H1 (cell line): Measurements from ENCODE around the gene TMEM222. TPM values are rescaled to one million over a fixed set of nuclear protein-coding genes. Genes with fewer than 3 reads are reported as not detected.

Source experiments
- CTCF ChIA-PET: fragments of 300-600 bp; sonication (Branson Sonifier 250); formaldehyde crosslinking; loops from one replicate; lab custom pipeline; 2021; ENCODE audit not compliant: partially characterized antibody; lab: Charles Lee
- POLR2A ChIA-PET: fragments of 300-600 bp; sonication (Branson Sonifier 250); formaldehyde crosslinking; loops from one replicate; lab custom pipeline; 2021; ENCODE audit warnings: inconsistent platforms; ENCODE audit not compliant: partially characterized antibody; lab: Charles Lee
- DNase-seq, 2 experiments: peaks; one replicate each; pipeline versions ENCODE4 v3.0.0 to v3.0.0-alpha.2; 2010 to 2022; ENCODE audit warnings: low spot score in 2 of 2, low read depth in 1 of 2, mixed read lengths in 1 of 2
- FAIRE-seq: peaks from 2 replicates; lab custom pipeline; 2011; peaks lifted over from hg19 to GRCh38; lab: Jason Lieb, UNC
- H2AFZ ChIP-seq: 2 replicates; pipeline ENCODE4 v1.8.1; 2012; ENCODE audit warnings: low read length, inconsistent platforms
- H2AK5ac ChIP-seq: 2 replicates; pipeline ENCODE4 v1.6.1; 2013; ENCODE audit warnings: low read depth, low read length
- H2BK120ac ChIP-seq: replicated peaks from 2 replicates; pipeline ENCODE3; 2013; ENCODE audit warnings: low read depth, low read length, inconsistent platforms
- H2BK12ac ChIP-seq: 2 replicates; pipeline ENCODE4 v1.6.1; 2013; ENCODE audit warnings: low read depth, low read length
- H2BK15ac ChIP-seq: 2 replicates; pipeline ENCODE4 v1.6.1; 2013; ENCODE audit warnings: low read length
- H2BK20ac ChIP-seq: 2 replicates; pipeline ENCODE4 v1.6.1; 2013; ENCODE audit warnings: low read length
- H2BK5ac ChIP-seq: 2 replicates; pipeline ENCODE4 v1.6.1; 2013; ENCODE audit warnings: low read depth, low read length
- H3K14ac ChIP-seq: 2 replicates; pipeline ENCODE4 v1.6.1; 2013; ENCODE audit warnings: inconsistent platforms; ENCODE audit not compliant: insufficient read length
- H3K18ac ChIP-seq: 2 replicates; pipeline ENCODE4 v1.6.1; 2013; ENCODE audit warnings: low read length; ENCODE audit errors: extremely low read depth
- H3K23ac ChIP-seq: 2 replicates; pipeline ENCODE4 v1.6.1; 2013; ENCODE audit warnings: inconsistent platforms; ENCODE audit not compliant: insufficient read length
- H3K23me2 ChIP-seq: 2 replicates; pipeline ENCODE4 v1.6.1; 2013; ENCODE audit warnings: low read depth, low read length
- H3K27ac ChIP-seq: 2 replicates; pipeline ENCODE4 v1.6.1; 2011; ENCODE audit warnings: low read depth, low read length, inconsistent platforms
- H3K27me3 ChIP-seq, 4 experiments: replicated peaks in 1 of 4; 1 replicate in 1 of 4; 2 replicates in 3 of 4; pipeline versions ENCODE4 v1.6.1 to v1.8.1; 2011 to 2013; ENCODE audit warnings: low read length in 3 of 4, mild to moderate bottlenecking in 3 of 4, inconsistent platforms in 2 of 4, mixed read lengths in 2 of 4, moderate library complexity in 1 of 4; ENCODE audit not compliant: control insufficient read depth in 3 of 4, insufficient read depth in 3 of 4; ENCODE audit errors: extremely low read depth in 1 of 4
- H3K36me3 ChIP-seq, 4 experiments: 2 replicates each; pipeline versions ENCODE4 v1.6.1 to v1.8.1; 2011 to 2013; ENCODE audit warnings: mild to moderate bottlenecking in 4 of 4, low read length in 3 of 4, moderate library complexity in 2 of 4, control low read depth in 1 of 4, inconsistent platforms in 1 of 4; ENCODE audit not compliant: insufficient read depth in 4 of 4, control insufficient read depth in 2 of 4
- H3K4ac ChIP-seq: replicated peaks from 2 replicates; pipeline ENCODE3; 2013; ENCODE audit warnings: low read length, low read depth, mixed read lengths, inconsistent platforms; ENCODE audit not compliant: insufficient read length
- H3K4me1 ChIP-seq, 4 experiments: replicated peaks in 1 of 4; 1 replicate in 1 of 4; 2 replicates in 3 of 4; pipeline versions ENCODE4 v1.6.1 to v1.8.1; 2011 to 2013; ENCODE audit warnings: low read length in 3 of 4, inconsistent platforms in 2 of 4, mixed read lengths in 1 of 4; ENCODE audit not compliant: insufficient read depth in 4 of 4, control insufficient read depth in 3 of 4
- H3K4me2 ChIP-seq, 2 experiments: 2 replicates each; pipeline versions ENCODE4 v1.6.1 to v1.8.1; 2011 to 2013; ENCODE audit warnings: low read depth in 2 of 2, low read length in 2 of 2, control low read depth in 1 of 2, inconsistent platforms in 1 of 2, mild to moderate bottlenecking in 1 of 2; ENCODE audit not compliant: insufficient read depth in 1 of 2
- H3K4me3 ChIP-seq, 4 experiments: fragments of 200-600, 300-600 bp in 1 of 4; sonication (generic), shearing (Covaris generic), sonication (Bioruptor Twin) in 1 of 4; 2 replicates each; pipeline versions ENCODE4 v1.5.1 to v1.8.1; 2011 to 2016; ENCODE audit warnings: low read length in 4 of 4, low read depth in 3 of 4, control low read depth in 2 of 4, inconsistent platforms in 2 of 4, mild to moderate bottlenecking in 2 of 4, mixed read lengths in 1 of 4, moderate library complexity in 1 of 4; ENCODE audit not compliant: insufficient read depth in 2 of 4; ENCODE audit errors: extremely low read depth in 1 of 4
- H3K56ac ChIP-seq: replicated peaks from 2 replicates; pipeline ENCODE3; 2013; ENCODE audit warnings: low read depth, mild to moderate bottlenecking, mixed read lengths, low read length, inconsistent platforms; ENCODE audit not compliant: insufficient read length
- H3K79me1 ChIP-seq: 2 replicates; pipeline ENCODE4 v1.6.1; 2013; ENCODE audit warnings: low read depth, low read length, control low read depth
- H3K79me2 ChIP-seq, 2 experiments: 2 replicates each; pipeline versions ENCODE4 v1.6.1 to v1.8.1; 2012 to 2013; ENCODE audit warnings: low read length in 2 of 2, mild to moderate bottlenecking in 2 of 2, inconsistent platforms in 1 of 2; ENCODE audit not compliant: insufficient read depth in 2 of 2, control insufficient read depth in 1 of 2
- H3K9ac ChIP-seq, 4 experiments: replicated peaks in 1 of 4; 1 replicate in 1 of 4; 2 replicates in 3 of 4; pipeline versions ENCODE4 v1.6.1 to v1.8.1; 2011 to 2013; ENCODE audit warnings: low read depth in 3 of 4, low read length in 3 of 4, control low read depth in 2 of 4, mild to moderate bottlenecking in 2 of 4, moderate library complexity in 2 of 4, inconsistent platforms in 1 of 4; ENCODE audit errors: extremely low read depth in 1 of 4
- H3K9me3 ChIP-seq, 2 experiments: 2 replicates each; pipeline versions ENCODE4 v1.6.1 to v1.8.1; 2012 to 2013; ENCODE audit warnings: mild to moderate bottlenecking in 2 of 2, moderate library complexity in 2 of 2, control low read depth in 1 of 2, inconsistent platforms in 1 of 2, low read depth in 1 of 2, low read length in 1 of 2, mixed read lengths in 1 of 2; ENCODE audit not compliant: insufficient read depth in 2 of 2
- H4K20me1 ChIP-seq, 2 experiments: replicated peaks in 1 of 2; 2 replicates each; pipeline versions ENCODE3 to v1.8.1; 2011 to 2013; ENCODE audit warnings: inconsistent platforms in 2 of 2, low read length in 2 of 2, mild to moderate bottlenecking in 1 of 2; ENCODE audit not compliant: insufficient read depth in 2 of 2, control insufficient read depth in 1 of 2
- H4K5ac ChIP-seq: 2 replicates; pipeline ENCODE4 v1.6.1; 2013; ENCODE audit warnings: low read length, low read depth, mixed read lengths, inconsistent platforms; ENCODE audit not compliant: insufficient read length
- H4K8ac ChIP-seq: 2 replicates; pipeline ENCODE4 v1.8.0; 2013; ENCODE audit warnings: mild to moderate bottlenecking, moderate library complexity, low read length, inconsistent platforms; ENCODE audit not compliant: insufficient read depth; ENCODE audit errors: extremely low read depth
- H4K91ac ChIP-seq: replicated peaks from 2 replicates; pipeline ENCODE3; 2013; ENCODE audit warnings: low read length, mixed read lengths, inconsistent platforms; ENCODE audit not compliant: insufficient read length
- ASH2L ChIP-seq: fragments of 200-600, 300-600 bp; sonication (generic); IDR thresholded peaks from one replicate; pipeline ENCODE4 v1.7.1; 2017; ENCODE audit warnings: low read length
- CBX5 ChIP-seq: fragments of 300-800, 300-1000 bp; sonication (generic); IDR thresholded peaks from 2 replicates; pipeline ENCODE4 v1.7.1; 2016; ENCODE audit warnings: antibody characterized with exemption, low read length, low read depth
- CHD2 ChIP-seq: IDR thresholded peaks from 2 replicates; pipeline ENCODE4 v1.6.1; 2012; ENCODE audit warnings: low read length, improper control_type of control experiment
- EGR1 ChIP-seq: IDR thresholded peaks from 2 replicates; pipeline ENCODE4 v1.6.1; 2011; ENCODE audit warnings: low read depth, low read length, borderline replicate concordance
- GABPA ChIP-seq: IDR thresholded peaks from 2 replicates; pipeline ENCODE4 v1.6.1; 2011; ENCODE audit warnings: mild to moderate bottlenecking, low read length, moderate library complexity, borderline replicate concordance; ENCODE audit not compliant: insufficient read depth
- RFX5 ChIP-seq: IDR thresholded peaks from 2 replicates; pipeline ENCODE4 v1.6.1; 2011; ENCODE audit warnings: low read depth, low read length, improper control_type of control experiment, borderline replicate concordance
- RXRA ChIP-seq: IDR thresholded peaks from 2 replicates; pipeline ENCODE4 v1.6.1; 2011; ENCODE audit warnings: low read depth, mild to moderate bottlenecking, low read length, moderate library complexity; ENCODE audit not compliant: insufficient read depth
- SP1 ChIP-seq: IDR thresholded peaks from 2 replicates; pipeline ENCODE4 v1.6.1; 2011; ENCODE audit warnings: low read depth, low read length
- SP2 ChIP-seq: IDR thresholded peaks from 2 replicates; pipeline ENCODE4 v1.6.1; 2012; ENCODE audit warnings: mild to moderate bottlenecking, low read length, inconsistent platforms
- TBP ChIP-seq: IDR thresholded peaks from 2 replicates; pipeline ENCODE4 v1.6.1; 2011; ENCODE audit warnings: low read depth, low read length, improper control_type of control experiment
- WGBS, 2 experiments: shearing (Covaris generic) in 1 of 2; methylation state at CpG; one replicate each; pipeline versions ENCODE4 v1.1.6 to v1.1.7; 2013 to 2015; ENCODE audit warnings: low lambda C conversion rate in 2 of 2, mixed read lengths in 2 of 2, inconsistent platforms in 1 of 2, low coverage in 1 of 2, missing lambda C conversion rate in 1 of 2; ENCODE audit not compliant: insufficient replicate concordance in 2 of 2, insufficient coverage in 1 of 2, insufficient read length in 1 of 2; ENCODE audit errors: extremely low coverage in 1 of 2, missing lambda C conversion rate in 1 of 2; 5-methylcytosine and 5-hydroxymethylcytosine counted together
- polyA plus RNA-seq, 7 experiments: library from polyadenylated mRNA; depleted of rRNA in 3 of 7; stranded (reverse) in 5 of 7; unstranded in 2 of 7; fragments of >200 nt in 5 of 7; fragments of 200-250 nt in 2 of 7; gene quantifications; 1 replicate in 5 of 7; 2 replicates in 1 of 7; 4 replicates in 1 of 7; pipeline versions ENCODE4 v1.2.1 to v1.2.3, GENCODE V29; 2011 to 2013; ENCODE audit warnings: missing spikeins in 2 of 7, mixed read lengths in 2 of 7
- total RNA-seq: library from RNA; stranded (reverse); fragmentation: NEBNext Ultra II Directional; extraction: Animal tissue kit (Norgen Biotek cat#: 25700); gene quantifications from 2 replicates; pipeline ENCODE4 v1.2.1, GENCODE V29; 2021

TMEM222 gene
- total and polyA plus RNA-seq, 2 of the 8 experiments (the other 6 are each of a cell fraction or from before 2014, with no cell fraction given): 27.0 to 51.8 TPM

DNA sequence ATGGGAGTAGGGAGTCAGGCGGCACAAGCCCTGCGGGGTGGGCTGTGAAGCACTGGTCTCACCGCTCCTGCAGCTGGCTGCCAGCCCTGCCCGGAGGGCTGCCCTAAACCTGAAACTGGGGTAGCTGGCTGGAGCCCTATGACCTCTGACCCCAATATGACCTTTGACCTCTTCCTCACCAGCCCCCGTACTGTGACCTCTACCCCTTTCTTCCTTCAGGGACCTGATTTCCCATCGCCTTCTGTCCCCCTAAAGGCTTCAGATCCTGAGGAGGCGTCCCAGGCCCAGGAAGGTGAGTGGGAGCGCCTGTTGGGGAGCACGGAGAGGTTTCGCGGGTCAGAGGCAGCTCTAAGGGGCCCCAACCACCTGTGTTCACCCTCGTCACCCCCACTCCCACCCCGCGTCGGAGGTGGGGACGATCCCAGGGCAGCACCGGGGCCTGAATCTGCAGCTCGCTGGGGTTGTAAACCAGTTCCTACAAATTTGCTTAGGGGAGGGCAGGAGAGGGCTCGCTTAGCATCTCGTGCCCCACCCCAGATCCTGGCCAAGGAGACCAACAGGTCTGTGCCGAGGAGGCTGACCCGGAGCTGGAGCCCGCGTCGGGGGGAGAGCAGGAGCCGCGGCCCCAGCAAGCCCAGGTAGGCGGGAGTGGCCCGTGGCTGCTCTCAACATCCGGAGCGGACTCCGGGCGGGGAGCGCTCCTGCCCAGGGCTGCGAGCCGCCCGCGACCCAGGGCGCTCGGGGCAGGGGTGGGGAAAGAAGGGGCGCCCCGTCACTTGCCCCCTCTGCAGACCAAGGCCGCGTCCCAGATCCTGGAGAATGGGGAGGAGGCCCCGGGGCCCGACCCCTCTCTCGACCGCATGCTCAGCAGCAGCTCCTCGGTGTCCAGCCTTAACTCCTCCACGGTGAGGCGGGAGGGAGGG is 27.2 kb downstream of the TMEM222 start:
- 20% methylated on average over 26 of the region's 51 CpGs; no CpG with 5 or more reads in 1 of the 2 experiments for WGBS, 2 experiments
- Histone ChIP-seq H3K56ac (no peak overlapping the region), H4K20me1 (peaks cover 0 to 9% of the 10 kb centered on the region in 2 experiments), H3K36me3 (0 out of 8 replicates have a peak, but pooled peaks cover 0 to 3% (median 0%) of the 10 kb centered on the region in 4 experiments), H3K27ac (no peak overlapping the region), H3K23me2 (peaks cover 23% of the 10 kb centered on the region), H2BK5ac (peak overlapping the region; percentile 39; the same call in 1 of the 2 replicates), H3K4me3 (peak overlapping the region; percentile 47 to 63 (median 51)), H3K79me2 (peaks cover 0 to 4% of the 10 kb centered on the region in 2 experiments; a peak in 1 of 4 replicates), H3K14ac (no peak overlapping the region), H3K79me1 (no peaks in the 10 kb centered on the region), H2BK20ac (peak overlapping the region; percentile 3; the same call in 1 of the 2 replicates), H2BK120ac (no peak overlapping the region), H3K4me2 (peak overlapping the region; percentile 77 to 83), H3K9me3 (no peaks in the 10 kb centered on the region), H3K4me1 (peaks cover 0 to 20% (median 8%) of the 10 kb centered on the region in 4 experiments; a peak in 6 of 7 replicates), H3K18ac (peak overlapping the region; percentile 93), H3K9ac (peak overlapping the region in 2 of 4 experiments; percentile 13 to 37; a peak in 4 of 7 replicates), H2BK12ac (no peak overlapping the region), H3K27me3 (peaks cover 0 to 8% (median 6%) of the 10 kb centered on the region in 4 experiments; a peak in 5 of 7 replicates), H2BK15ac (no peak overlapping the region), H4K5ac (no peak overlapping the region), H3K4ac (no peak overlapping the region), H2AFZ (no peak overlapping the region), H4K8ac (peak overlapping the region; percentile 62), H2AK5ac (no peak overlapping the region), H3K23ac (no peak overlapping the region), H4K91ac (peak overlapping the region; percentile 85)
- FAIRE-seq (no peak), DNase-seq (peak in 1 of 2 experiments; percentile 86)
- ChIA-PET CTCF (interaction anchor here (0.6 to 28.8 kb wide), 15 partner anchors 8 to 728 kb away, joined by 3 to 625 read pairs (median 7); partner anchors contain the start of genes CD164L2, FCN3, GPR3 and MAP3K6), POLR2A (interaction anchor here (0.7 to 10.9 kb wide), 18 partner anchors 9 to 297 kb away, joined by 3 to 101 read pairs (median 4); partner anchors contain the start of genes MAP3K6, SYTL1 and TMEM222)
- peak; percentile 34; the same call in 1 of the 2 replicates for TF ChIP-seq TBP
- peak; percentile 30; the same call in 1 of the 2 replicates for TF ChIP-seq GABPA
- peak; percentile 21 for TF ChIP-seq ASH2L
- TF ChIP-seq RXRA: peak; percentile 89
- no peak for TF ChIP-seq CBX5
- peak; percentile 45; the same call in 1 of the 2 replicates for TF ChIP-seq RFX5
- 0 out of 2 replicates have a peak, but pooled peaks have one; percentile 19 for TF ChIP-seq CHD2
- TF ChIP-seq SP1: peak; percentile 86
- no peak for TF ChIP-seq SP2
- 0 out of 2 replicates have a peak, but pooled peaks have one; percentile 47 for TF ChIP-seq EGR1
